DND-41 (cell line): ENCODE data around the gene SPRED1.

ENCODE experiments used
- EZH2 ChIP-seq: IDR thresholded peaks from 3 replicates; pipeline ENCODE4 v1.6.1; 2012; ENCODE audit warnings: borderline replicate concordance, low read depth, mild to moderate bottlenecking, moderate library complexity, low read length, inconsistent platforms; ENCODE audit not compliant: severe bottlenecking
- TF ChIP-seq, protein P1 (sequence below): IDR thresholded peaks from 2 replicates; pipeline ENCODE4 v1.5.1; 2012; ENCODE audit warnings: borderline replicate concordance, low read length, moderate library complexity, mild to moderate bottlenecking; ENCODE audit not compliant: poor library complexity, severe bottlenecking; ENCODE audit errors: extremely low read depth

GRCh38 chr15:38253351-38253781 is 730 bp downstream of the SPRED1 start:
- TF ChIP-seq EZH2 = no peak
- TF ChIP-seq, protein P1, sequence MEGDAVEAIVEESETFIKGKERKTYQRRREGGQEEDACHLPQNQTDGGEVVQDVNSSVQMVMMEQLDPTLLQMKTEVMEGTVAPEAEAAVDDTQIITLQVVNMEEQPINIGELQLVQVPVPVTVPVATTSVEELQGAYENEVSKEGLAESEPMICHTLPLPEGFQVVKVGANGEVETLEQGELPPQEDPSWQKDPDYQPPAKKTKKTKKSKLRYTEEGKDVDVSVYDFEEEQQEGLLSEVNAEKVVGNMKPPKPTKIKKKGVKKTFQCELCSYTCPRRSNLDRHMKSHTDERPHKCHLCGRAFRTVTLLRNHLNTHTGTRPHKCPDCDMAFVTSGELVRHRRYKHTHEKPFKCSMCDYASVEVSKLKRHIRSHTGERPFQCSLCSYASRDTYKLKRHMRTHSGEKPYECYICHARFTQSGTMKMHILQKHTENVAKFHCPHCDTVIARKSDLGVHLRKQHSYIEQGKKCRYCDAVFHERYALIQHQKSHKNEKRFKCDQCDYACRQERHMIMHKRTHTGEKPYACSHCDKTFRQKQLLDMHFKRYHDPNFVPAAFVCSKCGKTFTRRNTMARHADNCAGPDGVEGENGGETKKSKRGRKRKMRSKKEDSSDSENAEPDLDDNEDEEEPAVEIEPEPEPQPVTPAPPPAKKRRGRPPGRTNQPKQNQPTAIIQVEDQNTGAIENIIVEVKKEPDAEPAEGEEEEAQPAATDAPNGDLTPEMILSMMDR = no peak
